Activated CD4-positive, CD25-positive, alpha-beta regulatory T cell treated with anti-CD3 and anti-CD28 coated beads, Interleukin-2, amount 50 U/mL, for 72 hours (primary cell): Measurements from ENCODE around the gene TTLL8.

Experiments
- DNase-seq: peaks from one replicate; pipeline ENCODE4 v3.0.0; 2021

Gene TTLL8

GRCh38 chr22:50061141-50061823 lies 3.2 kb upstream of the TTLL8 start:
- DNase-seq = no peak

GRCh38 chr22:50060441-50061140 lies 2.5 kb upstream of the TTLL8 start:
- DNase-seq = no peak

- DNase-seq = no peak
These were observed 1.8 kb upstream of the TTLL8 start for GRCh38 chr22:50059881-50060262.

GRCh38 chr22:50058906-50059880 lies 1.1 kb upstream of the TTLL8 start:
- no peak for DNase-seq

- DNase-seq = no peak
These were observed 629 bp downstream of the TTLL8 start for GRCh38 chr22:50057278-50058060.

GRCh38 chr22:50056214-50056972 lies 1.7 kb downstream of the TTLL8 start:
- no peak for DNase-seq

- DNase-seq = no peak
These were observed 4.2 kb downstream of the TTLL8 start for GRCh38 chr22:50053861-50054260.

- no peak for DNase-seq
These were observed 6.2 kb downstream of the TTLL8 start for GRCh38 chr22:50051930-50052329.

- no peak for DNase-seq
These were observed 8.6 kb downstream of the TTLL8 start for GRCh38 chr22:50049299-50050195.

GRCh38 chr22:50048836-50049235 lies 9.3 kb downstream of the TTLL8 start:
- DNase-seq = no peak

- DNase-seq = no peak
These were observed 9.9 kb downstream of the TTLL8 start for GRCh38 chr22:50048061-50048765.

GRCh38 chr22:50047346-50047745 lies 10.8 kb downstream of the TTLL8 start:
- DNase-seq = no peak

- DNase-seq = no peak
These were observed 11.4 kb downstream of the TTLL8 start for GRCh38 chr22:50046481-50047245.

GRCh38 chr22:50046019-50046415 lies 12.1 kb downstream of the TTLL8 start:
- DNase-seq = no peak

- DNase-seq = no peak
These were observed 12.7 kb downstream of the TTLL8 start for GRCh38 chr22:50045211-50046018.

- DNase-seq = no peak
These were observed 13.5 kb downstream of the TTLL8 start for GRCh38 chr22:50044485-50045118.

- DNase-seq = no peak
These were observed 16.6 kb downstream of the TTLL8 start for GRCh38 chr22:50041361-50042065.
